Occipital lobe (tissue), 2 donors: ENCODE data around the gene ZFP36L1. TPM values are rescaled to one million over a fixed set of nuclear protein-coding genes. Genes with fewer than 3 reads are reported as not detected.

ENCODE experiments used
- DNase-seq: peaks from one replicate; lab custom pipeline; 2025; lab: John Stamatoyannopoulos, UW
- total RNA-seq: library from RNA; depleted of rRNA; stranded (reverse); fragments of >200 nt; gene quantifications from one replicate; pipeline ENCODE4 v1.2.3, GENCODE V29; 2014

Gene ZFP36L1
- total RNA-seq, 1 donor from 2014 or later, result 7.3 TPM

- DNase-seq, result no peak
These were observed 7.8 kb downstream of the ZFP36L1 start for GRCh38 chr14:68784978-68785533.

DNA sequence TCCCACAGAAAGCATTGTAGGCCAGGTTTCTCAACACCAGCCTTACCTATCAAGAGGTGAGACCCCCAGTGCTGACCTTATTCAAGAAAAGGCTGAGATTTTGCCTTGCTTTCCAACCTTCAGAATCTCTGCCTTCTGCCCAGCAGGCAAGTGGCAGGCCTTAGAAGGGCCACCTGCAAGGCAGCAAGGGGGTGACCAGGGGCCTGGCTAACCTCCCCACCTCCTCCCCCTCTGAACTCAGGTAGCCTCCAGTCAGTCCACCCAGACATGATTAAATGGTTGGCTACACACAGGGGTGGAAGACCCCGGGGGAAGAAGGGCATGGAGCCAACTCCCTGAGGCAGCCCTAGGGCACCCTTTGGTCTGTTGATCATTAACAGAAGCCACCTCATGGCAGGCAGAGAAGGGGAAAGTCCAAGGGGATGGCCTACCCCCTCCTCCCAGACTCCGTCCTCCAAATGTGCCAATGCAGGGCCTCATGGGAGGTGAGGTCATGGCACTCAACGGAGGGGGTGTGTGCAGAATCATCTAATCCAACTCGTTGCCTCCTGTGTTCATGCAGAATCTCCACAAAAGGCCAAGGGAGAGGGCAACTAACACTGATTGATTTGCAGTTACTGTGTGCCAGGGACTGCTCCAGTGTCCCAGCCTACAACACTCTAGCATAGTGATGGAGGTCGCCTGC lies 8.5 kb downstream of the ZFP36L1 start:
- no peak for DNase-seq

DNA sequence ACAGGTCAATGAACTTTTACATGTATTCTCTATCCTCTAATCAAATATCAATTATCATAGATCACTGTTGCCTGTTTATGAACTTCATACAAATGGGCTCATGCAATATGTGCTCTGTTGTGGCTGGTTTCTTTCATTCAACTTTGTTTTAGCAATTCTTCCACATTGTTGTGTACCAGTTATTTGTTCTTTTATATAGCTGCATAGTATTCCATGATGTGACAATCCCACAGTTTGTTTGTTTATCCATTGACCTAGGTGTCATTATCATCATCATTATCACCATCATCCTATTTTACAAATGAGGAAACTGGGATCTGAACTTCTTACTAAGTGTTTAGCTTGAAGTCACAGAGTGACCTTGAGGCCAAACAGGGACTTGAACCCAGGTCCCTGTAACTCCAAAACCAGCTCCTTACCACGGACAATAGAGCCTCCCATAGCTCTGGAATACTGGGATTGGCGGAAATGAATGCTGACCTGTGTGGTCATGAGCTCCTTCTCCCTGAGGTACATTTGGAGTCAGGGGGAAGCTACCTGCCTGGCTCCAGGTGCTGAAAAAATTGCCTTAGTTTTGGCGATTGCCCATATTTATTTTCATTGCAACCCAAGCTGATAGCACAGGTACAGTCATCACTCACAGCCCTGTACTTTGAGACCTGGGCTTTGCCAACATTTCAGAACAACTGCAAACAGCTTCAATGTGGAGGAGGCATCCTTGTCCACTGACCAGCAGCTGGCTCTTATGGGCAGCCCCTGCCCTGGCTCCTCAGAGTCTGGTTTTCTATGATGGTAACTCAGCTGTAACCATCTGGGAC lies 9.2 kb downstream of the ZFP36L1 start:
- DNase-seq, result no peak

DNA sequence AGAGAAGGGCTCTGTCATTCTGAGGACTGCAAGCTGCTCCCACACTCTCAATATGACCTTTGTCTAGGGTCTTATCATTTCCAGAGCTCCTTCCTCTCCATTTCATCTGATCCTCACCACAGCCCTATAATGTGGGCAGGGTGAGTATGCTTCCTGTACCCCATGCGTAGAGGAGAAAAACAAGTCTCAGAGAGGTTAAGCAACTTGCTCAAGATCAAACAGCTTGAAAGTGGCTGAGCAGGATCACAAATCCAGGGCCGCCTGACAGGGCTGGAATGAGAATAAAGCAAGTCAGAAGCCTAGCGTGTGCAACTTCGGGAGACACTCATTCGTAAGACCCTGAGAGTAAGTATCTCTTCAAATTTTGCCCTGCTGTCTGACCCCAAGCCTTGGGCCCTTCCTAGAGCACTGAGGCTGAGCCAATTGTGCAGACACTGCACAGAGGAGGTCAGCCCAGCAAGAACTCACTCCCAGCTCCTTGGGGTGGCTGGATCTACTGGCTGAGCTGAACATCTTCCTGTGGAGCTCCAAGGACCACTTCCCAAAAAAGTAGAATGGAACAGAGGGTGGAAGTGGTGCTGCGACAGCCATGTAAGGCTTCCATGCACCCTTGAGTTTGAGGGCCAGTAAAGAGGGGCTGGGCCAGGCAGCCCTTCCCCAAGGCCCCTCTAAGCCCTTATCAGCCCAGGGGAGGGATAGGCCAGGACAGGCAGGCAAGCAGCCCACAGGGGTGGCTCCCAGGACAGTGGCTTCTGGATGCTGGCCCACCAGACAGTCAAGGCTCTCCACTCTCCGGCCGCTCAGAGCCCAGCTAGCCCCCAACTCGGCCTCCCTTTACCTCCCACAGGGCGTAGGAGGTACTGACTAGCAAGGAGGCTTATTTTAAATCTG lies 10.5 kb downstream of the ZFP36L1 start:
- DNase-seq, result no peak

GRCh38 chr14:68781161-68782021 lies 11.5 kb downstream of the ZFP36L1 start:
- no peak for DNase-seq

GRCh38 chr14:68780358-68781160 lies 12.3 kb downstream of the ZFP36L1 start:
- DNase-seq, result no peak

- DNase-seq, result no peak
These were observed 13.0 kb downstream of the ZFP36L1 start for GRCh38 chr14:68779761-68780323.

DNA sequence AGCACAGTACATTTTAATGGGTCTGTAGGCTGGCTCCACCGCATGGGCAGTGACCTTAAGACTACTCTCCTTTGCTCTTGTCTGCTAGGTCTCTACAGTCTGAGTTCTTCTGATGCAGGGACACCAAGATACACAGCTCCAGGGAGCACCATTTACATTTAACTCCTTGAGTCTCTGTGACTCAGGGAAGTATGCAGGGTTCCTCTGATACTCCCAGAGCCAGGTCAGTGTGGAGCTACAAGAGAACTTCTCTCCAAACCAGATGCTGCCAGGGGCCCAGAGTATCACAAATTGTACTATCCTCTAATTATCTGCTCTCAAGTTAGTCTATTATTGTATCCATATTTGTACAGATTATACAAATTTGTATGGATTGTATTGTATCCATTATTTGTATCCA lies 15.2 kb downstream of the ZFP36L1 start:
- no peak for DNase-seq

DNA sequence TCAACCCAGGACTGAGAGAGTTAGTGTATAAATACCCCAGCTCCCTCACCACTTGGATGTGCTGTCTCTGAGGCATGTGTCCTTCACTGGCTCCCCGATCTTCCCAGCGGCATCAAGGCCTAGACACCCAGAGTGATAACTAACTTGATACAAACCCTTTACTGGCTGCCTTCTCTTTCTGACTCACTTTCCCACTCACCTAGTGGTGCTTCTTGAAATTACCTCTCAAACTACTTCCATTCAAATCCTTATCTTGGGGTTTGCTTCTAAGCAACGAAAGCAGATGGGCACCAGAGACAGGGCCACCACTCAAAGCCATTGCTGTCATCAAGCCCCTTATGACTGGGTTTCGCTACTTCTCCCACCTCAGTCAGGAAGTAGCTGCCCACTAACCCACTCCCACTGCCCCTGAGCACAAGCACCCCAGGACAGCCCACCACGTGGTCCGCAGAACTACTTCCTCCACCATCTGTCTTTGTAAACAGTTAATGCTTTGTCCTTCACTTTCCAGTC lies 17.2 kb downstream of the ZFP36L1 start:
- DNase-seq, result no peak

- no peak for DNase-seq
These were observed 17.9 kb downstream of the ZFP36L1 start for GRCh38 chr14:68774771-68775613.

GRCh38 chr14:68772761-68773381 lies 20.0 kb downstream of the ZFP36L1 start:
- DNase-seq, result no peak

GRCh38 chr14:68771631-68772030 lies 21.2 kb downstream of the ZFP36L1 start:
- DNase-seq, result no peak

- DNase-seq, result no peak
These were observed 22.1 kb downstream of the ZFP36L1 start for GRCh38 chr14:68770553-68771286.

DNA sequence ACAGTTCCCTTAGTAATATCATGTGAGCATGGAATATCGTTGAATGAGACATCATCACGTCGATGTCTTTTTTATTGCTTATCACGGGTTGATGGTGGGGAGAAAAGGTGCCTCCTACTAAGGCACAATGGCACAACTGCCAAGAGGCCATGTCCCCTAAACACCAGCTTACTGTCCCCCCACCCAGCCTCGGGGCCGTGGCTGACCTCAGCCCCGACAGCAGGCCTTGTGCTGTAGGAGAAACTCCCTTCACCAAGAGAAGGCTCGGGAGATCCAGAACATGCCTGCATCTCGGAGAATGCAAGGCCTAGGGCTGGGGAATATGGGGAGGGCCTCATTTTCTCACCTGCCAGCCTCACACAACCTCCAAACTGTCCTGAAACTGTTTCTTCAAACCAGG lies 22.8 kb downstream of the ZFP36L1 start:
- DNase-seq, result no peak

DNA sequence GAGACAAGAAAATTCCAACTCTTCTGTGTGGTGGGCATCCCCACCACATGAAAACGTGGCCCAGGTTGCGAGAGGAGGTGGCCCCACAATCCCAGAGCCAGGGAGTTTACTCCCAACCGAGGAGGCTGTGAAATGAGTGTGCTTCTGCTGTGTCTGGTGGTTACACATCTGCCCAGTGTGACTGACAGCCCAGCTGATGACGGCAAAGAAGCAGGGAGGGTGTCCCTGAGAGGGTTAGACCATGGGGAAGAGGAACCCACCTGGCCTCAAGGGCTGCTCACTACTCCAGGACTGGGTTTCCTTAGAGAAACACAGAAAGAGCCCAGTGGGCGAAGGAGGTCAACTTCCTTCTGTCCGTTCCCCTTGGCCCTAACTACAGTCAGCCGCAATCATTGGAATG lies 24.6 kb downstream of the ZFP36L1 start:
- DNase-seq, result no peak

DNA sequence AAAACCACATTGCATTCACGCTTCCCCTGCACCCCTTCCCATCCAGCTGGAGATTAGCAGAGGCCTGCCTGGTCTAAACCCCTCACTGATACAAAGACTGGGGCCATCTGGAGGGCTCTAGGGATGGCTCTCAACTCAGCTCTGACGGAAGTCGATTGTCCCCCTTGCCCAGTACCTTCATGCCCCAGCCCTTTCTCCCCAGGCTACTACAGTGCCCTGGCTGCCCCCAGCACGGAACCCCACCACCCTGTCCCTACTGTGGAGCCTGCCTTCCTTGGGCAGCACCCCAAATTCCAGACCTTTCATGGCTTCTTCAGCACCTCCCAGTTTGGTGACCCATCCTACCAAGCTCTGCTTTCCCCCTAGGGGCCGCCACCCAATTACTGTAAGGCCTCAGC lies 25.6 kb downstream of the ZFP36L1 start:
- DNase-seq, result no peak
